Caco-2 (cell line): ENCODE results near the gene GPR107. TPM values are rescaled to one million over a fixed set of nuclear protein-coding genes. Genes with fewer than 3 reads are reported as not detected.

Experiments used
- BruUV-seq: library from RNA; stranded (reverse); fragments of 400-500 nt; replicated peaks from 2 replicates; lab custom pipeline; 2021; lab: Mats Ljungman, UMichigan
- CTCF ChIA-PET: fragments of 300-600 bp; sonication (Branson Sonifier 250); formaldehyde crosslinking; loops from one replicate; lab custom pipeline; 2022; ENCODE audit warnings: antibody characterized with exemption; lab: Charles Lee
- POLR2A ChIA-PET: fragments of 300-600 bp; sonication (Branson Sonifier 250); formaldehyde crosslinking; loops from one replicate; lab custom pipeline; 2022; ENCODE audit warnings: antibody characterized with exemption; lab: Charles Lee
- DNase-seq, 2 experiments: peaks; one replicate each; pipeline versions ENCODE4 v3.0.0 to v3.0.0-alpha.2; 2020 to 2022
- H3K27me3 ChIP-seq: replicated peaks from 2 replicates; pipeline ENCODE4 v1.6.0; 2011; ENCODE audit warnings: low read length; ENCODE audit not compliant: control insufficient read depth, insufficient read depth
- H3K36me3 ChIP-seq: 2 replicates; pipeline ENCODE4 v1.5.1; 2011; ENCODE audit warnings: low read length; ENCODE audit not compliant: control insufficient read depth, insufficient read depth
- H3K4me1 ChIP-seq: fragments of 250-450 bp; sonication (Bioruptor Pico); 2 replicates; pipeline ENCODE4 v1.5.1; 2020; ENCODE audit warnings: mild to moderate bottlenecking
- H3K4me3 ChIP-seq: 2 replicates; pipeline ENCODE4 v1.5.1; 2011; ENCODE audit warnings: low read depth, mild to moderate bottlenecking, control low read depth, low read length
- H3K9me3 ChIP-seq: fragments of 250-450 bp; sonication (Bioruptor Pico); 2 replicates; pipeline ENCODE4 v1.5.1; 2020; ENCODE audit warnings: mild to moderate bottlenecking, moderate library complexity
- H3K27ac Mint-ChIP-seq: one replicate; pipeline ENCODE4 v1.8.0; 2022; ENCODE audit warnings: mixed read lengths; ENCODE audit not compliant: unreplicated experiment
- H3K27me3 Mint-ChIP-seq: one replicate; pipeline ENCODE4 v1.8.0; 2022; ENCODE audit warnings: mixed read lengths; ENCODE audit not compliant: insufficient read depth, unreplicated experiment
- H3K36me3 Mint-ChIP-seq: one replicate; pipeline ENCODE4 v1.8.0; 2022; ENCODE audit warnings: mild to moderate bottlenecking, mixed read lengths; ENCODE audit not compliant: insufficient read depth, unreplicated experiment
- H3K4me1 Mint-ChIP-seq: one replicate; pipeline ENCODE4 v1.8.0; 2022; ENCODE audit warnings: low read depth, mixed read lengths; ENCODE audit not compliant: unreplicated experiment
- H3K4me3 Mint-ChIP-seq: one replicate; pipeline ENCODE4 v1.8.0; 2022; ENCODE audit warnings: mild to moderate bottlenecking, moderate library complexity, mixed read lengths; ENCODE audit not compliant: unreplicated experiment
- H3K9me3 Mint-ChIP-seq: one replicate; pipeline ENCODE4 v1.8.0; 2022; ENCODE audit warnings: mixed read lengths; ENCODE audit not compliant: unreplicated experiment
- intact Hi-C: fragments of 100-400 bp; cut with micrococcal nuclease; formaldehyde crosslinking; loops from one replicate; pipeline ENCODE4 v1.10.0; 2022; ENCODE audit not compliant: unreplicated experiment
- total RNA-seq: library from RNA; stranded (reverse); gene quantifications from 2 replicates; pipeline ENCODE4 v1.2.3, GENCODE V29; 2022
- TF ChIP-seq, protein P1 (sequence below), 2 experiments: fragments of 200-600 bp in 1 of 2; IDR thresholded peaks; 1 replicate in 1 of 2; 2 replicates in 1 of 2; pipeline versions ENCODE4 v1.5.1 to v1.8.0; 2011 to 2022; ENCODE audit warnings: antibody characterized with exemption in 1 of 2, control low read depth in 1 of 2, inconsistent platforms in 1 of 2, low read depth in 1 of 2, low read length in 1 of 2, mild to moderate bottlenecking in 1 of 2, moderate library complexity in 1 of 2; ENCODE audit not compliant: insufficient read depth in 1 of 2, severe bottlenecking in 1 of 2, unreplicated experiment in 1 of 2

GPR107 gene
- total RNA-seq, 1 experiment from 2014 or later: 53.1 TPM

GRCh38 chr9:130185017-130185416, 131.3 kb downstream of the GPR107 start:
- H3K9me3 Mint-ChIP-seq: no peaks in the 10 kb centered on the region
- no peak overlapping the region for H3K27ac Mint-ChIP-seq
- no peak overlapping the region for H3K4me3 Mint-ChIP-seq
- POLR2A ChIA-PET: no interaction called here
- H3K9me3 ChIP-seq: no peaks in the 10 kb centered on the region
- H3K4me1 ChIP-seq: peaks cover 23% of the 10 kb centered on the region
- TF ChIP-seq, protein P1, sequence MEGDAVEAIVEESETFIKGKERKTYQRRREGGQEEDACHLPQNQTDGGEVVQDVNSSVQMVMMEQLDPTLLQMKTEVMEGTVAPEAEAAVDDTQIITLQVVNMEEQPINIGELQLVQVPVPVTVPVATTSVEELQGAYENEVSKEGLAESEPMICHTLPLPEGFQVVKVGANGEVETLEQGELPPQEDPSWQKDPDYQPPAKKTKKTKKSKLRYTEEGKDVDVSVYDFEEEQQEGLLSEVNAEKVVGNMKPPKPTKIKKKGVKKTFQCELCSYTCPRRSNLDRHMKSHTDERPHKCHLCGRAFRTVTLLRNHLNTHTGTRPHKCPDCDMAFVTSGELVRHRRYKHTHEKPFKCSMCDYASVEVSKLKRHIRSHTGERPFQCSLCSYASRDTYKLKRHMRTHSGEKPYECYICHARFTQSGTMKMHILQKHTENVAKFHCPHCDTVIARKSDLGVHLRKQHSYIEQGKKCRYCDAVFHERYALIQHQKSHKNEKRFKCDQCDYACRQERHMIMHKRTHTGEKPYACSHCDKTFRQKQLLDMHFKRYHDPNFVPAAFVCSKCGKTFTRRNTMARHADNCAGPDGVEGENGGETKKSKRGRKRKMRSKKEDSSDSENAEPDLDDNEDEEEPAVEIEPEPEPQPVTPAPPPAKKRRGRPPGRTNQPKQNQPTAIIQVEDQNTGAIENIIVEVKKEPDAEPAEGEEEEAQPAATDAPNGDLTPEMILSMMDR (IDR thresholded peaks at IDR 0.05; ENCODE audit: insufficient read depth in 1 of 2, low read depth in 1 of 2, low read length in 1 of 2, severe bottlenecking in 1 of 2, unreplicated experiment in 1 of 2): no peak
- CTCF ChIA-PET: no interaction called here
- H3K36me3 ChIP-seq: no peaks in the 10 kb centered on the region; the same call in 1 of the 2 replicates
- no peaks in the 10 kb centered on the region for H3K27me3 ChIP-seq
- no TSS peak for BruUV-seq
- no peaks in the 10 kb centered on the region for H3K27me3 Mint-ChIP-seq
- no peaks in the 10 kb centered on the region for H3K36me3 Mint-ChIP-seq
- H3K4me3 ChIP-seq: no peak overlapping the region
- H3K4me1 Mint-ChIP-seq: peaks cover 20% of the 10 kb centered on the region
- intact Hi-C loops: loop anchor here (5.0 kb wide), 1 partner anchor 78 kb away; no protein-coding TSS in a partner anchor
- DNase-seq: no peak

GRCh38 chr9:130185490-130186031, 131.9 kb downstream of the GPR107 start:
- TF ChIP-seq, protein P1 (IDR thresholded peaks at IDR 0.05; ENCODE audit: insufficient read depth in 1 of 2, low read depth in 1 of 2, low read length in 1 of 2, severe bottlenecking in 1 of 2, unreplicated experiment in 1 of 2): no peak
- H3K9me3 ChIP-seq: no peaks in the 10 kb centered on the region
- Mint-ChIP-seq H3K36me3 (no peaks in the 10 kb centered on the region), H3K4me1 (peaks cover 20% of the 10 kb centered on the region), H3K4me3 (no peak overlapping the region), H3K27ac (no peak overlapping the region), H3K27me3 (no peaks in the 10 kb centered on the region), H3K9me3 (no peaks in the 10 kb centered on the region)
- intact Hi-C loops: loop anchor here (5.0 kb wide), 1 partner anchor 78 kb away; no protein-coding TSS in a partner anchor
- no peaks in the 10 kb centered on the region; the same call in 1 of the 2 replicates for H3K36me3 ChIP-seq
- no peak overlapping the region for H3K4me3 ChIP-seq
- DNase-seq: no peak
- no peaks in the 10 kb centered on the region for H3K27me3 ChIP-seq
- BruUV-seq: no TSS peak
- peaks cover 23% of the 10 kb centered on the region for H3K4me1 ChIP-seq
- ChIA-PET CTCF (no interaction called here), POLR2A (no interaction called here)

GRCh38 chr9:130186051-130186450, 132.3 kb downstream of the GPR107 start:
- no TSS peak for BruUV-seq
- ChIA-PET CTCF (no interaction called here), POLR2A (no interaction called here)
- Mint-ChIP-seq H3K36me3 (no peaks in the 10 kb centered on the region), H3K9me3 (no peaks in the 10 kb centered on the region), H3K27me3 (no peaks in the 10 kb centered on the region), H3K4me3 (no peak overlapping the region), H3K4me1 (peaks cover 20% of the 10 kb centered on the region), H3K27ac (no peak overlapping the region)
- TF ChIP-seq, protein P1 (IDR thresholded peaks at IDR 0.05; ENCODE audit: insufficient read depth in 1 of 2, low read depth in 1 of 2, low read length in 1 of 2, severe bottlenecking in 1 of 2, unreplicated experiment in 1 of 2): no peak
- no peak for DNase-seq
- intact Hi-C loops: loop anchor here (5.0 kb wide), 1 partner anchor 79 kb away; no protein-coding TSS in a partner anchor
- Histone ChIP-seq H3K4me1 (peaks cover 23% of the 10 kb centered on the region), H3K4me3 (no peak overlapping the region), H3K36me3 (no peaks in the 10 kb centered on the region; the same call in 1 of the 2 replicates), H3K9me3 (no peaks in the 10 kb centered on the region), H3K27me3 (no peaks in the 10 kb centered on the region)
